Kasumi-1 (cell line): Measurements from ENCODE around the gene FNDC11.
"Not testable (repeated sequence)": the region's sequence is repeated elsewhere in the genome, so short reads cannot be mapped to it uniquely, and the experiment has no call there.

ENCODE experiments used
- DNase-seq, 2 experiments: peaks; one replicate each; lab custom pipeline; 2025; lab: John Stamatoyannopoulos, UW

FNDC11 gene

DNA sequence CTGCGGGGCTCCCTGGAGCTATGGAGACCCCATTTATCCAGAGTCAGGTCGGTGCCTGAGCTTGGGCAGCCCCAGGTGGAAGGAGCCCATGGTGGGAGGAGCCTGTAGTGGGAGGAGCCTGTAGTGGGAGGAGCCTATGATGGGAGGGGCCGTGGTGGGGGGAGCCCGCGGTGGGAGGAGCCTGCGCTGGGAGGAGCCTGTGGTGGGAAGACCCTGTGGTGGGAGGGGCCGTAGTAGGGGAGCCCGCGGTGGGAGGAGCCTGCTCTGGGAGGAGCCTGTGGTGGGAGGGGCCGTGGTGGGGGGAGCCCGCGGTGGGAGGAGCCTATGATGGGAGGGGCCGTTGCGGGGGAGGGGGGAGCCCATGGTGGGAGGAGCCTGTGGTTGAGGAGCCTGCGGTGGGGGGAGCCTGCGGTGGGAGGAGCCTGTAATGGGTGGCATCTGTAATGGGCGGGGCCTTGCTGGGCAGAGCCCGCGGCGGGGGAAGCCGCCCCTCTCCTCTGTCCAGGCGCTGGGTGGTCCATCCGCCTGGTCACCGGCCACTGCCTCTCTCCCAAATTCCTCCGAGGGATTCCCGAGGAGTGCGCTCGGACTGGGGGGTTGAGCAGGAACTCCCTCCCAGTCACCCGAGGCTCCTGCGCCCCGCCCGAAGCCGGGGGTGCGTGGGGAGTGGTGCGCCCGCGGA is 567 bp upstream of the FNDC11 start:
- DNase-seq, result peak; percentile 11 to 26

GRCh38 chr20:63554361-63555278 is 661 bp downstream of the FNDC11 start:
- DNase-seq, result no peak

DNA sequence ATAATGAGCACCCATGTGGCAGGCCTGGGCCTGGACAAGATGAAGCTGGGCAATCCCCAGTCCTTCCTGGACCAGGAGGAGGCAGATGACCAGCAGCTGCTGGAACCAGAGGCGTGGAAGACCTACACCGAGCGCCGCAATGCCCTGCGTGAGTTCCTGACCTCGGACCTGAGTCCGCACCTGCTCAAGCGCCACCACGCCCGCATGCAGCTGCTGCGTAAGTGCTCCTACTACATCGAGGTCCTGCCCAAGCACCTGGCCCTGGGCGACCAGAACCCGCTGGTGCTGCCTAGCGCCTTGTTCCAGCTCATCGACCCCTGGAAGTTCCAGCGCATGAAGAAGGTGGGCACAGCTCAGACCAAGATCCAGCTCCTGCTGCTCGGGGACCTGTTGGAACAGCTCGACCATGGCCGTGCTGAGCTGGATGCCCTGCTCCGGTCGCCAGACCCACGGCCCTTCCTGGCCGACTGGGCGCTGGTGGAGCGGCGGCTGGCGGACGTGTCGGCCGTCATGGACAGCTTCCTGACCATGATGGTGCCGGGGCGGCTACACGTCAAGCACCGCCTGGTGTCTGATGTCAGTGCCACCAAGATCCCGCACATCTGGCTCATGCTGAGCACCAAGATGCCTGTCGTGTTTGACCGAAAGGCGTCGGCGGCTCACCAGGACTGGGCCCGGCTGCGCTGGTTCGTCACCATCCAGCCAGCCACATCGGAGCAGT is 1.9 kb downstream of the FNDC11 start:
- DNase-seq, result no peak

DNA sequence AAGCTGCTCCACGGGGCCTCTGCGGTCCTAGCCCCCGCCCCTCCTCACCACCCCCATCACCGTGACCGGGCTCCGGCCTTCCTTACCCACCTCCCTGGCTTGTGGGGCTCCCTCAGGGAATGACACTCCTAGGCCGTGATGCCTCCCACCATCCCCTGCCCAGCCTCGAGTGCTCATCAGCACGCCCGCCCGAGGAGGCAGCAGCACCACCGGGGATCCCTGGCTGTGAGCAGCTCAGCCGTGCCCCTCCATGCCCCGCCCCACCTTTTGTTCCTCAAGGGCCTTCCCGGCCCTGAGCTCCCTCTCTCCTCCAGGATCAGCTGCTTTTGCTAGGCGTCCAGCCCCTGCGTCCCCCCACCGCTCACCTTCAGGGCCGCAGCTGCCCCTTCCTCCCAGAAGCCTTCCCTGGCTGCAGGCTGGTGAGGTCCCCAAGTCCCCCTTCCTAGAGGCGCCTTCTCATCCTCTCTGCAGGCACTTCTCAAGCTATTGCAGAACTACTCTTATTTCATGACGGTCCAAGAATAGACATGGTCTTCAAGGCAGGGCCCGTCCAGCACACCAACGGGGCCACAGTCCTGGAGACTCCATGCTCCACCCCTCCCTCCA is 3.0 kb downstream of the FNDC11 start:
- no peak for DNase-seq

GRCh38 chr20:63557481-63557891 is 3.5 kb downstream of the FNDC11 start:
- DNase-seq, result no peak

DNA sequence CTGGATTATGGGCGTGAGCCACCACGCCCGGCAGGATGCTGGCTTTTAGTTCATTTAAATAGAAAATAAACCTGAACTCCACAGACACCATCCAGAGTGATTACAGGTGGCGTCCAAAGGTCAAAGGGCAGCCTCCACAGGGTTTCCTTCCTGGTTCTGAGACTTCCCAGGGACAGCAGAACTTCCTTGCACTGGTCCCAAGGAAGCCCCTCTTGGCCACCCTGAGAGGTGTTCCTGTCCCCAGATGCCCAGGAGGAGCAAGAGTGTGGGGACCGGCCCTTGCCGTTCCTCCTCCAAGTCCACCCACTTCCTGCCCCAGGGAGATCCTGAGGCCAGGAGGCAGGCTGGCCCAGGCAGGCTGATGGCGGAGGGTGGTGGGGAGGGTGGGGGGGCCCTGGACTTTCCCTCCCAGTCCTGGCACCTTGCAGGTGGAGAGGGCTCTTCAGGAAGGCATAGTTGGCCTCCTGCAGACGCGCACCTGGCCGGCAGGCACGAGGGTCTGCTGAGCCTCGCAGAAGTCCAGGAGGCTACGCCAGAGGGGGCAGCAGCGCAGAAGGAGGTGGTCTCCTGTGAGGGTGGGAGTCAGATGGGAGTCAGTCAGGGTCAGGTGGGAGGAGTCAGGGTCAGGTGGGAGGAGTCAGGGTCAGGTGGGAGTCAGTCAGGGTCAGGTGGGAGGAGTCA is 5.0 kb downstream of the FNDC11 start:
- DNase-seq, result no peak

GRCh38 chr20:63559485-63560332 is 5.8 kb downstream of the FNDC11 start:
- DNase-seq, result not testable (repeated sequence)

GRCh38 chr20:63560333-63560805 is 6.4 kb downstream of the FNDC11 start:
- no peak for DNase-seq

- DNase-seq, result no peak
Measured at GRCh38 chr20:63560856-63561609, 7.1 kb downstream of the FNDC11 start.

GRCh38 chr20:63561624-63562396 is 7.9 kb downstream of the FNDC11 start:
- DNase-seq, result no peak

DNA sequence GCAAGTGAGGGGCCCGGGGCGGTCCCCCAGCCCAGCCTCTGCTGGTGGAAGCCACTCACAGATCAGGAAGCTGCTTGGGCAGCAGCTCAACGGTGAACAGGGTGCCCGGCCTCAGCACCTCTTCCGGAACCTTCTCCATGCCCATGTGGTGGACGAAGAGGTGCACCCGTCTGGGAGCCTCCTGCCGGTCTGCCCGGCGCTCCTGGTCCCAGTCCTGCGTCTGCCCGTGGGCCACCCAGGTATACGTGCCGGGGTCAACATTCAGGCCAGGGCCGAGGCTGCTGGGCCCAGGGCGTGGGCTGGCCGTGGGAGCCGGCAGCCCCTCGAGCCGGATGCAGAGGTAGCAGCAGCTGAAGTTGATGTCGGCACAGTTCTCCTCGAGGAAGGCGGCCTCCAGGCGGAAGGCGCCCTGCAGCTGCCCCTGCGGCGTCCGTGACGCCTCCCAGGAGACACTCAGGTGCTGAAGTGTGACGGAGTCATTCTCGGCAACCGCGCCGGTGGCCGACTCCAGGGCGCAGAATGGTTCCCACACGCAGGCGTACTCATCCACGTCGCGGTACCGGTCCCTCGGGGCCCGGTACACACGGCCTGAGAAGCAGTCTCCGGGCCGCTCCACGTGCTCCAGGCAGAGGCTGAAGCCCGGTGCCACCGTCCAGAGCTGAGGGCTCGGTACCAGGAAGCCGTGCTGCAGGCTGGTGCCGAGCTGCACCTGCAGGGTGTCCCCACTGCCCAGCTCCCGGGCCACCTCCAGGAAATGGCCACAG is 8.7 kb downstream of the FNDC11 start:
- no peak for DNase-seq

DNA sequence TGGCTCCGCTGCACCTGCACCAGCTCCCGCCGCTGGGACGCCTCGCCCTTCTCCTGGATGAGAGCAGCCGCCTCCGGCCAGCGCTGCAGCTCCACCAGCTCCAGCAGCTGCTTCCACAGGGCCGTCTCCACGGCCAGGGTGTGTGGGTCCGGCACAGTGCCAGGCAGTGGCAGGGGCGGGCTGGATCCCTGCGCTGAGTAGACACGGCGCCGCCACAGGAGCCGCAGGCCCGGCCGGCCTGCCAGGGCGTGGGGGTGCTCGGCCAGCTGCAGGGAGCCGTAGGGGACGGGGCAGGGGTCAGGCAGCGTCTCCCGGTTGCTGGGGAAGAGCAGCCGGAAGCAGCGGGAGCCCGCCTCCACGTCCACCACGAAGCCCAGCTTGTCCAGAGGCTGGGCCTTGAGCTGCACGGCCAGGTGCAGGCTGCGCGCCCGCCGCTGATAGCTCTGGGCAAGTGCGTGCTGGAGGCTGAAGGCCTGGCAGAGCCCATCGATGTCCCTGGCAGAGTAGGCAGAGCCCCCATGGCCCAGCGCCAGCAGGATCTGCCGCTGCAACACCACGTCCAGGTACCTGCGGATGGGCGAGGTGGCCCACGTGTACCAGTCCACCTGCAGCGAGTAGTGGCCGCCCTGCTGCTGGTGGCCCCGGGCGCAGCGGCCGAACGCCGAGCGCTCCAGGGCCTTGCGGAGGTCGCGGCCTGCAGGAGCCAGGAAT is 9.4 kb downstream of the FNDC11 start:
- no peak for DNase-seq

DNA sequence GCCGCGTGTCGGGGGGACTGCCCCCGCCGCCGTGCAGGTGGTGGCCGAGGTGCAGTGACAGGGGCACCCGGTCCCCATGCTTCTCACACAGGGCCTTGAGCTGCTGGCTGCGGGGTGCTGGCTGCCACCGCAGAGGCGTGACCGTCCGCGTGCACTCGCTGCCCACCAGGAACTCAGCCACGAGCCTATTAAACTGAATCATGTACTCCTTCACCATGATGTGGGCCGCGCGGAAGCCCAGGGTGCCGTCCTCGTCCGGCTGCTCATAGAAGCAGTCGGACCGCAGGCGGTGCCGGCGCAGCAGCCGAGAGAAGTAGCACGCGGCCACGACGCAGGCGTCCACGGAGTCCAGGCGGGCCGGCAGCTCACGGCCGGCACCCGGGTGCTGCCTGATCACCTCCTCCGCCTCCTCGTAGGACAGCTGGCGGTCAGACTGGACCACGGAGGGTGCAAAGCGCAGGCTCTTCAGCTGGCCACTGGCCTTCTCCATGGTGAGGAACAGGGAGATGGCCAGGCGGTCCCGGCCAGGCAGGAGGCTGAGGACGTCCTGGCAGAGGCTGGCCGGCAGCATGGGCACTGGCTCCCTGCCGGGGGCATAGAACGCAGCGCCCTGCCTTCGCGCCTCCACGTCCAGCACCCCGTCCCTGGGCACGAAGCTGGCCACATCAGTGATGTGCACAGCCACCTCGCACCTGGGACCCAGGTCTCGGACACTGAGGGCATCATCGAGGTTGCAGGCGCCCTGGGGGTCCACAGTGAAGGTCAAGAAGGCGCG is 10.3 kb downstream of the FNDC11 start:
- no peak for DNase-seq

- DNase-seq, result no peak
Measured at GRCh38 chr20:63565021-63565698, 11.2 kb downstream of the FNDC11 start.

- no peak for DNase-seq
Measured at GRCh38 chr20:63565699-63566335, 11.9 kb downstream of the FNDC11 start.
